ENCODE measurements around the gene TFEB. TPM values are rescaled to one million over a fixed set of nuclear protein-coding genes. Genes with fewer than 3 reads are reported as not detected.

The TFEB gene
- total RNA-seq, 4 donors from 2014 or later, result 24.2 to 46.7 (median 33.1) TPM

DNA sequence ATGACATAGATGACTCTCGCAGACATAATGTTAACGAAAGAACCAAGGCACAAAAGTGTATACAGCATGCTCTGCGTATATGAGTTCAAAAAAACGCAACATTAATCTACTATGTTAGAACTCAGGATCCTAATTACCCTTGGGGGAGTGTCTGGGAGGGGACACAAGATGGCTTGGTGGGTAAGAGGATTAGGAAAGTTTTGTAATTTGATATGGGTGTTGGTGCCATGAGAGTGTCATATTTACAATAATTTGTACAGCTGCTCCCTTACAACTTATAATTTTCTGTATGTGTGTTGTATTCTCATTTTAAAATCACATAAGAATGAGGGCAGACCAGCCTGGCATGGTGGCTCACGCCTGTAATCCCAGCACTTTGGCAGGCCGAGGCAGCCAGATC, 38.6 kb downstream of the TFEB start:
- TF ChIP-seq, protein P1, sequence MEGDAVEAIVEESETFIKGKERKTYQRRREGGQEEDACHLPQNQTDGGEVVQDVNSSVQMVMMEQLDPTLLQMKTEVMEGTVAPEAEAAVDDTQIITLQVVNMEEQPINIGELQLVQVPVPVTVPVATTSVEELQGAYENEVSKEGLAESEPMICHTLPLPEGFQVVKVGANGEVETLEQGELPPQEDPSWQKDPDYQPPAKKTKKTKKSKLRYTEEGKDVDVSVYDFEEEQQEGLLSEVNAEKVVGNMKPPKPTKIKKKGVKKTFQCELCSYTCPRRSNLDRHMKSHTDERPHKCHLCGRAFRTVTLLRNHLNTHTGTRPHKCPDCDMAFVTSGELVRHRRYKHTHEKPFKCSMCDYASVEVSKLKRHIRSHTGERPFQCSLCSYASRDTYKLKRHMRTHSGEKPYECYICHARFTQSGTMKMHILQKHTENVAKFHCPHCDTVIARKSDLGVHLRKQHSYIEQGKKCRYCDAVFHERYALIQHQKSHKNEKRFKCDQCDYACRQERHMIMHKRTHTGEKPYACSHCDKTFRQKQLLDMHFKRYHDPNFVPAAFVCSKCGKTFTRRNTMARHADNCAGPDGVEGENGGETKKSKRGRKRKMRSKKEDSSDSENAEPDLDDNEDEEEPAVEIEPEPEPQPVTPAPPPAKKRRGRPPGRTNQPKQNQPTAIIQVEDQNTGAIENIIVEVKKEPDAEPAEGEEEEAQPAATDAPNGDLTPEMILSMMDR (IDR thresholded peaks at IDR 0.05), result no peak
- TF ChIP-seq EP300 (IDR thresholded peaks at IDR 0.05), result no peak
- TF ChIP-seq POLR2AphosphoS5 (IDR thresholded peaks at IDR 0.05), result no peak
- TF ChIP-seq POLR2A (IDR thresholded peaks at IDR 0.05; ENCODE audit: low read depth), result no peak
- no peak overlapping the region for H3K4me3 ChIP-seq
- H3K9me3 ChIP-seq, result no peaks in the 10 kb centered on the region
- intact Hi-C loops (cut with DNase I), result no loop called here
- WGBS, result 92% methylated on average over 6 of the region's 6 CpGs
- no peak overlapping the region for H3K27ac ChIP-seq (replicated peaks in 1 of 4)
- H3K4me1 ChIP-seq, result peaks cover 41 to 61% (median 49%) of the 10 kb centered on the region in 4 donors
- peaks cover 0 to 10% (median 3%) of the 10 kb centered on the region in 4 donors for H3K36me3 ChIP-seq
- H3K27me3 ChIP-seq, result no peaks in the 10 kb centered on the region
- DNase-seq (ENCODE audit: extremely low spot score), result no peak

- H3K4me1 ChIP-seq, result peaks cover 35 to 55% (median 40%) of the 10 kb centered on the region in 4 donors
Measured at GRCh38 chr6:41695825-41696224, 39.6 kb downstream of the TFEB start.

GRCh38 chr6:41694815-41695526, 40.4 kb downstream of the TFEB start:
- 96% methylated on average over 5 of the region's 6 CpGs for whole genome bisulfite sequencing
- H3K4me1 ChIP-seq, result peaks cover 31 to 51% (median 37%) of the 10 kb centered on the region in 4 donors
- no peaks in the 10 kb centered on the region for H3K27me3 ChIP-seq
- H3K36me3 ChIP-seq, result peaks cover 10 to 25% (median 15%) of the 10 kb centered on the region in 4 donors
- no peaks in the 10 kb centered on the region for H3K9me3 ChIP-seq
- no peak overlapping the region for H3K27ac ChIP-seq (replicated peaks in 1 of 4)
- intact Hi-C loops (cut with DNase I), result no loop called here
- H3K4me3 ChIP-seq, result no peak overlapping the region
- TF ChIP-seq, protein P1 (IDR thresholded peaks at IDR 0.05), result no peak
- no peak for TF ChIP-seq EP300 (IDR thresholded peaks at IDR 0.05)
- TF ChIP-seq POLR2AphosphoS5 (IDR thresholded peaks at IDR 0.05), result no peak
- TF ChIP-seq POLR2A (IDR thresholded peaks at IDR 0.05; ENCODE audit: low read depth), result no peak
- no peak for DNase-seq (ENCODE audit: extremely low spot score)

More at GRCh38 chr6:41695825-41696224, 39.6 kb downstream of the TFEB start:
- no peak for DNase-seq (ENCODE audit: extremely low spot score)
- Histone ChIP-seq H3K4me3 (no peak overlapping the region), H3K27me3 (no peaks in the 10 kb centered on the region), H3K9me3 (no peaks in the 10 kb centered on the region), H3K27ac (replicated peaks in 1 of 4) (no peak overlapping the region), H3K36me3 (peaks cover 3 to 16% (median 7%) of the 10 kb centered on the region in 4 donors)
- WGBS, result 73% methylated on average over 4 of the region's 6 CpGs
- no peak for TF ChIP-seq POLR2AphosphoS5 (IDR thresholded peaks at IDR 0.05)
- TF ChIP-seq, protein P1 (IDR thresholded peaks at IDR 0.05), result no peak
- TF ChIP-seq EP300 (IDR thresholded peaks at IDR 0.05), result no peak
- no peak for TF ChIP-seq POLR2A (IDR thresholded peaks at IDR 0.05; ENCODE audit: low read depth)
- intact Hi-C loops (cut with DNase I), result no loop called here

GRCh38 chr6:41693281-41694240, 41.8 kb downstream of the TFEB start:
- H3K36me3 ChIP-seq, result peaks cover 13 to 39% (median 28%) of the 10 kb centered on the region in 4 donors
- H3K4me3 ChIP-seq, result no peak overlapping the region
- H3K27me3 ChIP-seq, result no peaks in the 10 kb centered on the region
- intact Hi-C loops (cut with DNase I), result no loop called here
- no peak overlapping the region for H3K27ac ChIP-seq (replicated peaks in 1 of 4)
- WGBS, result 76% methylated on average over 5 of the region's 10 CpGs
- no peak for DNase-seq (ENCODE audit: extremely low spot score)
- TF ChIP-seq, protein P1 (IDR thresholded peaks at IDR 0.05), result no peak
- no peaks in the 10 kb centered on the region for H3K9me3 ChIP-seq
- peaks cover 28 to 56% (median 35%) of the 10 kb centered on the region in 4 donors for H3K4me1 ChIP-seq

Measured in esophagus muscularis mucosa (tissue), 4 donors.